HG03175 (cell line): ENCODE results near the gene ARHGAP21.

ENCODE experiments used
- ATAC-seq: cut with Tn5 transposase; IDR thresholded peaks from one replicate; pipeline ENCODE4 v1.9.1; 2021; ENCODE audit warnings: mild to moderate bottlenecking, moderate library complexity; ENCODE audit not compliant: unreplicated experiment

ARHGAP21 gene

GRCh38 chr10:24544776-24545175 is 178.9 kb downstream of the ARHGAP21 start:
- ATAC-seq: no peak

GRCh38 chr10:24542314-24543270 is 181.1 kb downstream of the ARHGAP21 start:
- no peak for ATAC-seq

- ATAC-seq: no peak
These were observed 182.4 kb downstream of the ARHGAP21 start for GRCh38 chr10:24541239-24541753.

GRCh38 chr10:24536636-24537035 is 187.1 kb downstream of the ARHGAP21 start:
- ATAC-seq: no peak

GRCh38 chr10:24533981-24534380 is 189.7 kb downstream of the ARHGAP21 start:
- ATAC-seq: no peak
